ENCODE data around the gene NSD2. TPM values are rescaled to one million over a fixed set of nuclear protein-coding genes. Genes with fewer than 3 reads are reported as not detected.
A peak's percentile ranks its signal among the peaks of the same experiment; 100 is the strongest.

Gene NSD2
- total RNA-seq, 2 donors from 2014 or later: 80.1 to 176 TPM

DNA sequence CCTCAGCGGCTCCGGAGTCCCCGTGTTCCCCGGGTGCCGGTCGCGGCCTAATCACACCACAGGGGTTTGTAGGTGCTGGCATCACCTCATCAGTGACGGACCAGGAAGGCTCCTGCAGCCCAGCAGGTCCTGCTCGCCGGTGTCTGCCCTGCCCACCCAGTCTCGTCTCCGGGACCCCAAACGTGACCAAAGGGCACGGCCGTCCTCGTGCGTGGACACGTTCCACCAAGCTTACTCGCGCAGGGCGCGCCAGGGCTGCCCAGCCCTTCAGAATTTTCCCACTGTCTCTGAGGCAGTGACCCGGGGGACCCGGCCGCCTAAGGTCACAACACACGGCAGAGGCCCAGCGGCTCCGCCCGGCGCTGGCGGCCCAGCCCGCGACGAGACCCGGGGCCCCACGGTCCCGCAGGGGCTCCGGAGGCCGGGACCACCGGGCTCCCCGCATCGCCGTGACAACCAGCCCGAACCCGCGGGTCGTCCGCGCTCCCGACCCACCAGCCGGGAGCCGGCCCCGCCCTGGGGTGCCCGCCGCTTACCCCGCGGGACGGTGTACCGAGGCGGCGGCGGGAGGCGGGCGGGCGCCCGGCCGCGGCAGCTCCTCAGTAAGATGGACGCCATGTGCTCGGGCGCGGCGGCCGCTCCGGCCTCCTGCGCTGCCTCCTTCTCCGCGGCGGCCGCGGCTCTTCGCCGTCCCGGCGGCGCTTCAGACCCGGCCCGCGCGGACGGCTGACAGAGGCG, 15.7 kb upstream of the NSD2 start:
- intact Hi-C loops (cut with DNase I): loop anchor here (10.0 kb wide), 1 partner anchor 49 kb away; no protein-coding TSS in a partner anchor
- H3K4me1 ChIP-seq: peaks cover 10% of the 10 kb centered on the region
- no peaks in the 10 kb centered on the region for H3K9me3 ChIP-seq
- peak overlapping the region; percentile 81 for H3K27ac ChIP-seq
- no peaks in the 10 kb centered on the region for H3K36me3 ChIP-seq
- TF ChIP-seq CTCF (IDR thresholded peaks at IDR 0.05): no peak
- DNase-seq: peak; percentile 43
- no peaks in the 10 kb centered on the region for H3K27me3 ChIP-seq
- H3K4me3 ChIP-seq: peak overlapping the region; percentile 72
- H3K9ac ChIP-seq (ENCODE audit: low read depth in 2 of 2, low read length in 2 of 2): peak overlapping the region; percentile 82 to 88

GRCh38 chr4:1856071-1856942, 14.9 kb upstream of the NSD2 start, which contains the start of gene LETM1:
TSS of gene LETM1 (minus strand) at chr4:1856156. CDS start at chr4:1855950, 206 bp downstream.
- no peak for TF ChIP-seq CTCF (IDR thresholded peaks at IDR 0.05)
- peak within 1 kb of the TSS; percentile 81 for H3K27ac ChIP-seq
- peak within 1 kb of the TSS; percentile 72 for H3K4me3 ChIP-seq
- H3K9ac ChIP-seq (ENCODE audit: low read depth in 2 of 2, low read length in 2 of 2): peak within 1 kb of the TSS; percentile 92 to 94
- no peaks in the 10 kb centered on the region for H3K27me3 ChIP-seq
- intact Hi-C loops (cut with DNase I): loop anchor here (10.0 kb wide), 1 partner anchor 48 kb away; no protein-coding TSS in a partner anchor
- no peaks in the 10 kb centered on the region for H3K9me3 ChIP-seq
- H3K4me1 ChIP-seq: peaks cover 10% of the 10 kb centered on the region
- H3K36me3 ChIP-seq: no peaks in the 10 kb centered on the region
- peak; percentile 96 for DNase-seq

GRCh38 chr4:1856943-1857699, 14.1 kb upstream of the NSD2 start:
- Histone ChIP-seq H3K9me3 (no peaks in the 10 kb centered on the region), H3K36me3 (no peaks in the 10 kb centered on the region), H3K27me3 (no peaks in the 10 kb centered on the region), H3K4me3 (peak overlapping the region; percentile 72), H3K9ac (ENCODE audit: low read depth in 2 of 2, low read length in 2 of 2) (peak overlapping the region; percentile 92 to 94), H3K4me1 (peaks cover 10% of the 10 kb centered on the region), H3K27ac (peak overlapping the region; percentile 81)
- peak; percentile 69 for DNase-seq
- intact Hi-C loops (cut with DNase I): loop anchor here (10.0 kb wide), 1 partner anchor 48 kb away; no protein-coding TSS in a partner anchor
- TF ChIP-seq CTCF (IDR thresholded peaks at IDR 0.05): no peak

GRCh38 chr4:1857931-1858330, 13.3 kb upstream of the NSD2 start:
- TF ChIP-seq CTCF (IDR thresholded peaks at IDR 0.05): no peak
- peaks cover 10% of the 10 kb centered on the region for H3K4me1 ChIP-seq
- H3K9ac ChIP-seq (ENCODE audit: low read depth in 2 of 2, low read length in 2 of 2): peak overlapping the region in 1 of 2 donors; percentile 92
- no peak for DNase-seq
- H3K4me3 ChIP-seq: no peak overlapping the region
- no peaks in the 10 kb centered on the region for H3K36me3 ChIP-seq
- intact Hi-C loops (cut with DNase I): loop anchor here (10.0 kb wide), 1 partner anchor 47 kb away; no protein-coding TSS in a partner anchor
- H3K9me3 ChIP-seq: no peaks in the 10 kb centered on the region
- H3K27ac ChIP-seq: no peak overlapping the region
- no peaks in the 10 kb centered on the region for H3K27me3 ChIP-seq

DNA sequence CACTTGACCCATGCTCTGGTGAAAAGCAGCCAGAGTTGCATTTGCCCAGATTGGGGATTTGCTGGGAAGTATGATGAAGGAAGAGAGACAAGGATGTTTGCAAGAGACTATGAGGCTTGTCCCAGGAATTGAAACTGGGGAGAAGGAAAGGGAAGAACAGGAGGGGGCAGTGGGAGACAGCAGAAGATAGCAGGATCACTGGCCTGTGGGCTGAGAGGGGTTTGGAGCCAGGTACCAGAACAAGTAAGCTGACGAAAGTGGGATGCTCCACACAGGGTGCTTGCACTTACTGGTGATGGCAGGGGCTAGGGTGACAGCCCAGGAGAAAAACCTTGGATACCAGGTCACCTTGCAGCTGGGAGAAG, 11.8 kb upstream of the NSD2 start:
- DNase-seq: no peak
- Histone ChIP-seq H3K36me3 (no peaks in the 10 kb centered on the region), H3K9ac (ENCODE audit: low read depth in 2 of 2, low read length in 2 of 2) (no peak overlapping the region), H3K4me1 (peaks cover 10% of the 10 kb centered on the region), H3K4me3 (no peak overlapping the region), H3K27me3 (no peaks in the 10 kb centered on the region), H3K9me3 (no peaks in the 10 kb centered on the region), H3K27ac (no peak overlapping the region)
- intact Hi-C loops (cut with DNase I): loop anchor here (10.0 kb wide), 1 partner anchor 45 kb away; no protein-coding TSS in a partner anchor
- TF ChIP-seq CTCF (IDR thresholded peaks at IDR 0.05): no peak
